ENCODE measurements around the gene NSUN6. TPM values are rescaled to one million over a fixed set of nuclear protein-coding genes. Genes with fewer than 3 reads are reported as not detected.

Gene NSUN6
- polyA plus RNA-seq, 3 donors: 1.2 to 5.1 (median 3.1) TPM

DNA sequence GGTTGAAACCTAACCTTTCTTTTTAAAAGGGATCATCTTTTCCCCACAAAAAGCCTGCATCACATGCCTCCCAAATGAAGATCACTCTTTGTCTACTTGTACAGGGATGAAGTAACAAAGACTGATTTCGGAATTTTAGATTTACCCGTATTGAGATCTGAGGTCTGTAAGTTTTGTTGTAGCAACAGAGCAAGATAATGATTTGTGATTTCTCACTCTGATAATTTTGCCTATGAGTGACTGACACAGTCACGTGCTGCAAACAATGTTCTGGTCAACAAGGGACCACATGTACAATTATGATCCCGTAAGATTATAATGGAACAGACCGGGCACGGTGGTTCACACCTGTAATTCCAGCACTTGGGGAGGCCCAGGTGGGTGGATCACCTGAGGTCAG lies 39.2 kb upstream of the NSUN6 start:
- TF ChIP-seq, protein P1, sequence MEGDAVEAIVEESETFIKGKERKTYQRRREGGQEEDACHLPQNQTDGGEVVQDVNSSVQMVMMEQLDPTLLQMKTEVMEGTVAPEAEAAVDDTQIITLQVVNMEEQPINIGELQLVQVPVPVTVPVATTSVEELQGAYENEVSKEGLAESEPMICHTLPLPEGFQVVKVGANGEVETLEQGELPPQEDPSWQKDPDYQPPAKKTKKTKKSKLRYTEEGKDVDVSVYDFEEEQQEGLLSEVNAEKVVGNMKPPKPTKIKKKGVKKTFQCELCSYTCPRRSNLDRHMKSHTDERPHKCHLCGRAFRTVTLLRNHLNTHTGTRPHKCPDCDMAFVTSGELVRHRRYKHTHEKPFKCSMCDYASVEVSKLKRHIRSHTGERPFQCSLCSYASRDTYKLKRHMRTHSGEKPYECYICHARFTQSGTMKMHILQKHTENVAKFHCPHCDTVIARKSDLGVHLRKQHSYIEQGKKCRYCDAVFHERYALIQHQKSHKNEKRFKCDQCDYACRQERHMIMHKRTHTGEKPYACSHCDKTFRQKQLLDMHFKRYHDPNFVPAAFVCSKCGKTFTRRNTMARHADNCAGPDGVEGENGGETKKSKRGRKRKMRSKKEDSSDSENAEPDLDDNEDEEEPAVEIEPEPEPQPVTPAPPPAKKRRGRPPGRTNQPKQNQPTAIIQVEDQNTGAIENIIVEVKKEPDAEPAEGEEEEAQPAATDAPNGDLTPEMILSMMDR (IDR thresholded peaks at IDR 0.05): no peak
- no peaks in the 10 kb centered on the region for H4K20me1 ChIP-seq (ENCODE audit: insufficient read depth, low read length)
- H3K9me3 ChIP-seq (replicated peaks in 1 of 2; ENCODE audit: control insufficient read depth in 1 of 2, insufficient read depth in 1 of 2, low read length in 2 of 2): no peaks in the 10 kb centered on the region
- no peaks in the 10 kb centered on the region for H3K4me1 ChIP-seq (ENCODE audit: control insufficient read depth in 1 of 2, insufficient read depth in 2 of 2, low read length in 2 of 2)
- H3K9ac ChIP-seq (ENCODE audit: insufficient read depth, low read length, poor library complexity, severe bottlenecking): no peak overlapping the region
- H3K9me3 Mint-ChIP-seq: peaks cover 0 to 3% (median 0%) of the 10 kb centered on the region in 7 donors
- no peaks in the 10 kb centered on the region for H3K36me3 Mint-ChIP-seq
- H3K36me3 ChIP-seq (replicated peaks in 1 of 2; ENCODE audit: control insufficient read depth in 1 of 2, insufficient read depth in 2 of 2, low read length in 2 of 2): no peaks in the 10 kb centered on the region
- no peak overlapping the region for H3K4me3 ChIP-seq (replicated peaks in 1 of 3; ENCODE audit: low read depth in 2 of 3, low read length in 3 of 3)
- H2AFZ ChIP-seq (ENCODE audit: insufficient read depth, low read depth, low read length, poor library complexity, severe bottlenecking): no peak overlapping the region
- H3K4me1 Mint-ChIP-seq: peaks cover 3% of the 10 kb centered on the region
- no peaks in the 10 kb centered on the region for H3K79me2 ChIP-seq (ENCODE audit: insufficient read depth, low read length)
- no peaks in the 10 kb centered on the region for H3K27me3 ChIP-seq (ENCODE audit: control insufficient read depth in 2 of 2, insufficient read depth in 2 of 2, low read length in 2 of 2)
- DNase-seq: no peak
- no peak overlapping the region for H3K27ac Mint-ChIP-seq
- WGBS (ENCODE audit: insufficient coverage): 94% methylated on average over 6 of the region's 6 CpGs
- H3K4me2 ChIP-seq (replicated peaks; ENCODE audit: extremely low read depth, low read length, poor library complexity, severe bottlenecking): no peak overlapping the region
- no peak overlapping the region for H3K27ac ChIP-seq (ENCODE audit: low read depth in 1 of 2, low read length in 2 of 2)
- no peak overlapping the region for H3K4me3 Mint-ChIP-seq
- peaks cover 1 to 4% (median 2%) of the 10 kb centered on the region in 3 donors for H3K27me3 Mint-ChIP-seq (ENCODE audit: low read depth in 3 of 3)
- intact Hi-C loops (cut with micrococcal nuclease): no loop called here

DNA sequence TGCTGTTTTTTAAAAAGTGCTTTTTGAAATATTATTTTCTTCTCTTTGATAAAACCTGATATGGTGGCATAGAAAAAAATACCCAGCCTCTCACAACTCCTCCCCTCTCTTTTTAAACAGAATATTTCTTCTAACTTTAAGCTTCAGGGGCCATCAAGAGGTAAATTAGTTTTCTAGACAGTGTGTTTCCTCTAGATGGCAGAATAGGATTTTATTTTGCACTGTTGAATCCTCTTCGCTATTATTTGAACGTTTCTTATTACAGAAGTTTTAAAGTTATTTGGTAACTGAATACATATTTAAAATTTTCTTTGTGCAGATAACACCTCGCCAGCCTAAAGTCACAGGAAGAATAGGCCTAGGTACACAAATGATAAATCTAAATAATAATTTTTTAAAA lies 38.1 kb upstream of the NSUN6 start:
- Mint-ChIP-seq H3K4me3 (no peak overlapping the region), H3K4me1 (peaks cover 3% of the 10 kb centered on the region), H3K36me3 (no peaks in the 10 kb centered on the region), H3K27me3 (ENCODE audit: low read depth in 3 of 3) (peaks cover 1 to 4% (median 3%) of the 10 kb centered on the region in 3 donors), H3K27ac (no peak overlapping the region), H3K9me3 (no peaks in the 10 kb centered on the region)
- Histone ChIP-seq H4K20me1 (ENCODE audit: insufficient read depth, low read length) (no peaks in the 10 kb centered on the region), H3K4me3 (replicated peaks in 1 of 3; ENCODE audit: low read depth in 2 of 3, low read length in 3 of 3) (no peak overlapping the region), H3K27ac (ENCODE audit: low read depth in 1 of 2, low read length in 2 of 2) (no peak overlapping the region), H3K9ac (ENCODE audit: insufficient read depth, low read length, poor library complexity, severe bottlenecking) (no peak overlapping the region), H2AFZ (ENCODE audit: insufficient read depth, low read depth, low read length, poor library complexity, severe bottlenecking) (no peak overlapping the region), H3K9me3 (replicated peaks in 1 of 2; ENCODE audit: control insufficient read depth in 1 of 2, insufficient read depth in 1 of 2, low read length in 2 of 2) (no peaks in the 10 kb centered on the region), H3K27me3 (ENCODE audit: control insufficient read depth in 2 of 2, insufficient read depth in 2 of 2, low read length in 2 of 2) (no peaks in the 10 kb centered on the region), H3K4me1 (ENCODE audit: control insufficient read depth in 1 of 2, insufficient read depth in 2 of 2, low read length in 2 of 2) (no peaks in the 10 kb centered on the region), H3K4me2 (replicated peaks; ENCODE audit: extremely low read depth, low read length, poor library complexity, severe bottlenecking) (no peak overlapping the region), H3K79me2 (ENCODE audit: insufficient read depth, low read length) (no peaks in the 10 kb centered on the region), H3K36me3 (replicated peaks in 1 of 2; ENCODE audit: control insufficient read depth in 1 of 2, insufficient read depth in 2 of 2, low read length in 2 of 2) (no peaks in the 10 kb centered on the region)
- intact Hi-C loops (cut with micrococcal nuclease): no loop called here
- TF ChIP-seq, protein P1 (IDR thresholded peaks at IDR 0.05): peak; percentile 24
- no CpG with 5 or more reads among the region's 3 CpGs for WGBS (ENCODE audit: insufficient coverage)
- no peak for DNase-seq
